NCI-H82 (cell line): ENCODE measurements around the gene CFAP74.

Experiments used
- DNase-seq: peaks from one replicate; lab custom pipeline; 2025; lab: John Stamatoyannopoulos, UW

CFAP74 gene, protein sequence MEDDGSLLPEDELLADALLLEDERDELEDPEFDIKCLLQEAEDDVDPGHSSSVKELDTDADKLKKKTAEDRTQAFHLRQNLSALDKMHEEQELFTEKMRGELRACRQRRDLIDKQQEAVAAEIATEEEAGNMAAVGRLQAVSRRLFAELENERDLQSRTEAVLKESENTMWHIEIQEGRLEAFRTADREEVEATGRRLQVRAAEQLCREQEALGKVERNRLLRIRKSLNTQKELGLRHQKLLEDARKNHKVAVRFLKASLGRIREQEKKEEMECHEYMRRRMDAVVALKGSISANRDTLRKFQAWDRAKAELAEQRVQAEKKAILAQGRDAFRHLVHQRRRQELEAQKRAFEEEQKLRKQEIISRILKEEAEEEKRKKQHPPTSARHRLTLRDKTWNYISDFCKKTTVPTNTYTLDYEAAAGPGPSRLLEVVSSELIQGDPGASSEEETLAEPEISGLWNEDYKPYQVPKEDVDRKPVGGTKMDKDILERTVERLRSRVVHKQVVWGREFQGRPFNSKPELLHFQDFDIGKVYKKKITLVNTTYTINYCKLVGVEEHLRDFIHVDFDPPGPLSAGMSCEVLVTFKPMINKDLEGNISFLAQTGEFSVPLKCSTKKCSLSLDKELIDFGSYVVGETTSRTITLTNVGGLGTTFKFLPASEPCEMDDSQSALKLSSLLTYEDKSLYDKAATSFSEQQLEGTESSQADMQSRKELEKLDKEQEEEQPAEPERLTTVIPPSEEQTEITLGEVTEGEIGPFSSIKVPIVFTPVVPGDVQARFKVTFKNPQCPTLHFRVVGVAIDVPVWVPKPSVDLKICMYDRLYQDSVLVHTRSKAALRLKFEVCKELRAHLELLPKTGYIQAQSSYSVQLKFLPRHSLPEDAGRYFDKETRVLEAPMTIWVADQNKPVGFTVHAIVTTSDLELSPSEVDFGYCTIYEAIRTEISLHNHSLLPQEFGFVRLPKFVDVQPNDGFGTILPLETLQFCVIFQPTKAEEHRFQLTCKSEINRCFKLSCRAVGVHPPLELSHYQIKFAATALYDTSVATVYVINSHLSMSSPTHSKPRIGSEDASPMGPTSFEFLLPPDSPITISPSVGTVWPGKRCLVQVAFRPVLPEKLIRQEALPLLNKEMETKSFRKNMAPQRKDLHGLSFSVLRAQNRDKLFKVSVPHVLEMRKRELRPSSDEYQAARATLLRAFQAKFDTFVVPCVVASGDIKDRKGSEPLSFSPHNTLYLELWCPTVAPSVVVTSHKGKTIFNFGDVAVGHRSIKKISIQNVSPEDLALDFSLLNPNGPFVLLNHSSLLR (N-terminal part only)

DNA sequence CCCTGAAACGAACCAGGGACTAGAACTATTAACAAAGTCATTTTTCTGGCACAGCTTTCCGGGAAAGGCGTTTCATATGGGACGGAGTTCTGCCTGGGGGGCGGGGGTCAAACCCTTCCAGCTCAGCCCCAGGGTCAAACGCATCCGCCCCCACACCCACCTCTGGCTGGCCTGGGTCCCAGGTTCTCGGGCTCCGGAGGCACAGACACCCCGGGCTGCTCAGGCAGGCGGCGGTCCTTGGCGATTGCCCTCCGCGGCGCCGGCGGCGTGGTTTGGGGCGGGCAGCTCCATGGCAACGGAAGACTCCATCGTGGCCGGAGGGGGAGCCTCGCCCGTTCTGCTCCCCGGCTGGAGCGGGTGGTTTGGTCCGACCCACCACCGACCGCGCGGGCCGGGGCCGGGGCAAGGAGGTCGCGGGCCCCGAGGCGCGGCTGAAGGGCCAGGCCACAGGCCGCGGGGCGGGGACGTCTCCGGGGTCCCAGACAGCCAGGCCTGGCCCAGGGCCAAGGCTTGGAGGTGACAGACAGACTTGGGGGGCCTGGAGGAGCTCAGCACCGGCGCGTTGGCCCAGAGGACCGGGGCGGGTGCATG lies at the start of gene CFAP74:
CFAP74 (minus strand) TSS at position 246 of the 591 bp plus-strand sequence. CDS start 12,830 bp downstream, outside the sequence.
- peak; percentile 55 for DNase-seq

DNA sequence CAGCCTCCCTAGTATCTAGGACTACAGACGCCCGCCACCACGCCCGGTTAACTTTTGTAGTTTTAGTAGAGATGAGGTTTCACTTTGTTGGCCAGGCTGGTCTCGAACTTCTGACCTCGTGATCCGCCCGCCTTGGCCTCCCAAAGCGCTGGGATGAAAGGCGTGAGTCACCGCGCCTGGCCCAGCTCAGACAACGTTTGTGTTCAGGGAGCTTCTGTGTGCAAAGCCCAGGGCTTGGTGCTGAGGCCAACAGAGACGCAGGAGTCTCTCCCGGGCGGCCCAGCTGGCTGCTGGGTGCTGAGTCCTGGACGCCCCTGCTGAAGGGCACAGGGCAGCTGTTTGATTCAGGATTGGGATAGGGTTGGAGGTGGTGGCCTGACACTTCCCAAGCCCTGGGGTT lies 49.6 kb upstream of the CFAP74 start:
- DNase-seq = no peak

DNA sequence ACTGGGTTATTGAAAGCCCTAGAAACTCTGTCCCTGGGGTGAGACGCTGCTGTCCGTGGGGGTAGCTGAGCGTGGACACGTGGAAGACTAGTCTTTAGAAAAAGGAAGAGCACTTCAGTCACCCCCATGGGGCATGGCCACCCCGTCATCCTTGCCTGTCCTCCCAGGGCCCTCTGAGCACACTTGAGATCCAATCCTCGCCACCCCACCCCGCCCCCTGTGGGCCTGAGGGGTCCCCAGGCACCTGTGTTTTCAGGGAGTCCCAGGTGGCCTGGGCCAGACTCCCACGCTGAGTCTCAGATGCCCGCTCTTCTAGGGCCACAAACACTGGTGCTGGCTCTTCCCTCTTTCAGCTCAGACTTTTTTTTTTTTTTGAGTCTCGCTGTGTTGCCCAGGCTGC lies 49.2 kb upstream of the CFAP74 start:
- DNase-seq = no peak

DNA sequence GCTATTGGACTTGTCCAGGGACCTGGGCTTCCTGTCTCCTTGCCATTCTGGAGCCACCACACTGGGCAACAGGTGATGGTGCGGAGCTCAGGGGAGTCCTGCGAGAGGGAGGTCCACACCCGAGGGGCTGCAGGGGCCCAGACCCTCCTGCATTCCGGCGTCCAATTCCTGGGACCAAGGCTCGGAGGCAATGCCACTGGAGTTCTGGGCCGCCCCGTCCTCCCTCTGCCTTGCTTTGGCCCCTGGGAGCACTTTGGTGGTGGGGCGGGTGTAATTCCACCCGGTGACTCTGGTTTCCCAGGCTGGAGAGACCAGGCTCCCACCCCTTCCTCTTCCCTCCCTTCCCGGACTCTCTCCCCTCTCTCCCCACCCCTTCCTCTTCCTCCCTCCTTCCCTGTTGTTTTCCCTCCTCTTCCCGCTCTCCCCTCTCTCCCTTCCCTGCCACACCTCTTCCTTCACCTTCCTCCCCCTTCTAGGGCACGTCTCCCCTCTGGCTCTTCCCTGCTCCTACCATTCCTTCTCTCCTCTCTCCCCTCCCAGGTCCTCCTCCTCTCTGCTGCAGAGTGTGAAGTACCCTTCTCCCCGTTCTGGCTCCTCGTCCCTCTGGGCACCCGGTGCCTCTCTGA lies 48.6 kb upstream of the CFAP74 start:
- no peak for DNase-seq

DNA sequence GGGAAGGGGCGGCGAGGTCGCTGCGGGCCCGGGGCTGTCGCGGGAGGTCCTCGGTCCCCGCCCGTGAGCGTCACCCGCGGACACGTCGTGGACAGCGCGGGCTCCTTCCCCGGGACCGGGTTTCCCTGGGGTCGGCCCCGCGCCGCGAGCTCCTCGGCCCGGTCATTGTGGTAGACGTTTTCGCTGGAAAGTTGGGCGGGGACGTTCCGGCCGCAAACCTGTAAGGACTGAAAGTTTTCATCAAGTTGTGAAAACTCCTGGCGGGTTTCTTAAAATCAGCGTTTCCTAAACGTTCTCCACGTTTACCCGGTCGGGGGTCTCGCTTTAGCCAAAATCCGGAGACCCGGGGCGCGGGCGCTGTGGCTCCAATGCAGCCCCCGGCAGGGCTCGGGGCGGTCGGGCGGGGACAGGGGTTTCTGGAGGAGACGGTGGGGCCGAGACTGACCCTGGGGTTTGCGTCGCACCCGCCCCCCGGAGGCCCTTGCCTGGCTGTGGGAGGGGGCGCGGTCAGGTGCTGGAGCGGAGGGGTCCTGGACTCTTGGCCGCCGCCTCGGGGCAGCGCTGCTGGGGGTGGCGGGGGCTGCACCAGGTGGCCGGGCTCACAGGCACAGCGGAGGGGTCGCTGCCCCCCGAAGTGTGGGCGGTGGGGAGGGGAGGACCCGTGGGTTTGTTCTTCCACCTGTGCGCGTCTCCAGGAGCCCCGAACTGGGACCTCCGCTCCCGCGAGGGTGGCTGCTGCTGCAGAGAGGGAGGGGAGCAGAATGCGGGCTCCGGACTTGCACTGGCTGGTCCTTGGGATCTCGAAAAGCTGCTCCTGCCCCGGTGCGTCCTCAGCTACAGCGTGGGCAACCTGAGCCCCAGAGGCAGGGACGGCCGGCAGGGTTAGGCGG lies 47.5 kb upstream of the CFAP74 start:
- no peak for DNase-seq

DNA sequence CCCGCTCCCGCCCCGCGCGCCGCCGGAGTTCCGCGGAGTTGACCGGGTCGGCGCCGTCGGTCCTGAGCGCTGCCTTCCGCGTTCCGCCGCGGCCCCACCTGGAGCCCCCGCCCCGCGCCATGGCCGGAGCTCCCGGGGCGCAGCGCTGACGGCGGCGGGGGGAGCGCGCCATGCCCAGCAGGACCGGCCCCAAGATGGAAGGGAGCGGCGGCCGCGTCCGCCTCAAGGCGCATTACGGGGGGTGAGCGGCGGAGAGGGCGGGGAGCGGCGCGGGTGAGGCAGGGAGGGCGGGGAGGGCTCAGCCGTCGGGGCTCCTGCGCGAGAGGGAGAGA lies 46.8 kb upstream of the CFAP74 start:
- peak; percentile 45 for DNase-seq

DNA sequence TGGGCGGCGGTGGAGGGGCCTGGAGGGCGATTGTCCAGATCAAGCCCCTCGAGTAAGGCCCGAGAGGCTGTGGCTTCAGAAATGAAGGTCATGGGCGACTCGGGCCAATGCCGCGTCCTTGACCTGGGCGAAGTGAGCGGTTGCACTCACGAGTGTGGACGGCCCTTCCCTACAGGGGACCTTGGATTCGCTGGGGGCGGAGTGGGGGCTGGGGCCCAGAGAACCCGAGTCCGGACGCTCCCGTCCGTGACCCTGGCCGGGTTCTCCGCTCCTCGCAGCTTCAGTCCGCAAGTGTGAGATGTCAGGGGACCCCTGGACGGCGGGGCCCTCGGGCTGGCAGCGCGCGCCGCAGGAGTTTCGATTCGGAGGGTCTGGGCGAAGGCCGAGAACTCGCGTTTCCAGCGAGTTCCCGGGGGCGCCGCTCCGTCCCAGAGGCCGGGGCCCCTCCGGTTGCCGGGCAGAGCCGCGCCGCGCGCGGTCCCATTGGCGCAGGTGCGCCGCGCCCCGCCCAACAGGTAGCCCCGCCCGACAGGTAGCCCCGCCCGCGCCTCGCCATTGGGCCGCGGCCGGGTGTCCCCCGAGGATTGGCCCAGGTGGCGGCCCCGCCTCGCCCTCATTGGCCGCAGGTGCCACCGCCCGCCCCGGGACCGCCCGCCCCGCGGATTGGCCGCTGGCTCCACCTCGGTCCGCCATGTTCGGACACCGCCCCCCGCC lies 46.3 kb upstream of the CFAP74 start, which contains the start of gene PRKCZ:
PRKCZ (plus strand) TSS at position 694 of the 714 bp plus-strand sequence. CDS start 220 bp downstream, outside the sequence.
- peak; percentile 88 for DNase-seq

DNA sequence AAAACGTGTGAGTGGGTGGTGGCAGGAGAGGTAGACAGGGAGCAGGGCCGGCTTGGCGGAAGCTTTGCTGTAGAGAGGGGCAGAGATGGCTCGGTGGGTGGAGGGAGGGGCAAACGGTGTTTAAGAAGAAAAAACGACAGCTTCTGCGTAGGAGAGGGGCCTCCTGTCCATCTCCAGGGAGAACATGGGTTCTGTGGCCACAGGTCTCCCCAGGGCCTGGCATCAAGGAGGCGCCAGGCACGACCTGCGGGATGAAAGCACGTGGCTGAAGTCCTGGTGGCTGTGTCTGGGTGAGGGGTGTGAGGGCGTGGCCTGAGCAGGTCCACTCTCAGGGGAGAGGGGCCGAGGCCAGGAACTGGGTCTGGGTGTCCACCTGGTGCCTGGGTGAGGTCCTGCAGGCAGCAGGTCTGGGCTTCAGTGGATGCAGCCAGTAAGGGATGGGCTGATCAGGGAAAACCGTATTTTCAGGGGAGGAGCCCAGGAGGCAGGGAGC lies 45.7 kb upstream of the CFAP74 start:
- DNase-seq = no peak

DNA sequence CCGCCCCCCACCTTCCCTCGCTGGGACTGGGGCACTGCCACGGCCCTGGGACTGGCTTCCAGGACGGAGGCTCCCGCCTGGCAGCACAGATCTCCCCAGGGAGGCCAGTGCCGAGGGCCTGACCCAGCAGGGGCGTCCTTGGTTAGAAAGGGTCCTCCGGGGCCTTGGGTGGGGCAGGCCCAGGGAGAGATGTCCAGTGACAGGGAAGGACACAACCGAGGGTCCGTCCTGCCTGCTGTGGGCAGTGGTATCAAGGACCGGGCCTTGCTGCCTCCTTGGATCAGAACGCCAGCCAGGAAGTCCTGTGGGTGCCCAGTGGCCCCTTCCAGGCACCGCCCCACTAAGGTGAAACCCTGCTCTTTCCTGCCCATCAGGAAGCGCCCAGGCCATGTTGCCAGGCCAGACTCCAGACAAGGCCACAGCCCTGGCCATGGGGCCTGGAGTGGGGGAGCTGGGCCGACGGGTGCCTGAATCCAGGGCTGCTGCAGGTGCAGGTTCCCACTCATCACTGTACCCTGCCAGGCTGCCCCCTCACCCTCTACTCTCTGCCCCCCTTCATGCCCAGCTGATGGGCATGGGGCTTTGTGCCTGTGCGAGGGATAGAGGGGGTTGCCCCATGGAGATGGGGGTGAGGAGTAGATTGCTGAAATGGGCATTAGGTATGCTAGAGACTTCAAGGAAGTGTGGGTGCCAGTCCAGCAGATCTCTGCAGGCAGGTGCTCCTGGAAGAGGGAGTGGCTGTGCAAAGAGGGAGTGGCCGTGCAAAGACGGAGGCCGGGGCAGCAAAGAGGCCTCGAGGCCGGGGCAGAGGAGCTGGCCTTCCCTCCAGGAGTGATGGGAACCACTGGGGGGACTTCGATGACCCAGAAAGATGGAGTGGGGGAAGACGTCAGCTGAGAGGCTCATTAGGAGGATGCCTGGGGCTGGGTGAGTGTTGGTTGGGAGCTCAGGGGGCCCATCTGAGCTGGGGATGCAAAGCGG lies 44.5 kb upstream of the CFAP74 start:
- DNase-seq = no peak

DNA sequence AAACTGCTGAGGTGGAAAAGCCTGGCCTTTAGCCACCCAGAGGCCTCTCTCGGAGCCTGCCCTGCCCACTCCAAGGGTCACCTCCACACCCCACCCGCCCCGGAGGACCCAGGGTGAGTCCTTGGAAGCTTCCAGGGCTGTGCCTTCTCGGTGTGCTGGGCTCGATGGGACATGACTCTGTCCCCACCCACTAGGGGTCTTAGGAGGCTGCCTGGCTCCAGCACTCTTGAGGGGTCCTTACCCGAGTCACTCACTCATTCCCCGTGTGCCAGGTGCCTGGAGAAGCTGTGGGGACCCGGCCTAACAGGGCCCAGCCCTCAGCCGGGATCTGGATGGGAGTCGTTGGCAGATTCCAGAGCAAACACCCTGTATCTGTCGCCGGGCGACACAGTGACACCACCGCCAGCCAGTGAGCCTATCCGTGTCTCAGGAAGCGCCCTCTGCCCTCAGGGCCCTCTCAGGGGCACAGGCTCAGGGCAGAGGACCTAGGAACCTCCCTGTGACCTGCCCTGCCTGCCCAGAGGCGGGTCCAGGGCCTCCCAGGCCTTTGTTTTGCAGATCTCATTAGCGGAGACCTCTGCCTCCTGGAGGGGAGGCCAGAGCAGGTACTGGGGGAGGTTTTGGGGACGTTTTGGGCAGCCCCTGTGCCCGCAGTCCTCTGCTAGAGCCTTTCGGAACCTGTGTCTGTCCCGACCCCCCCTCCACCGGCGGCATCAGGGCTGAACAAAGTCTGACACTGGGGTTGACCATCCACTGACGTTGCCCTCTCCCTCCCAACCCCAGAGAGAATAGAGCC lies 43.6 kb upstream of the CFAP74 start:
- no peak for DNase-seq

DNA sequence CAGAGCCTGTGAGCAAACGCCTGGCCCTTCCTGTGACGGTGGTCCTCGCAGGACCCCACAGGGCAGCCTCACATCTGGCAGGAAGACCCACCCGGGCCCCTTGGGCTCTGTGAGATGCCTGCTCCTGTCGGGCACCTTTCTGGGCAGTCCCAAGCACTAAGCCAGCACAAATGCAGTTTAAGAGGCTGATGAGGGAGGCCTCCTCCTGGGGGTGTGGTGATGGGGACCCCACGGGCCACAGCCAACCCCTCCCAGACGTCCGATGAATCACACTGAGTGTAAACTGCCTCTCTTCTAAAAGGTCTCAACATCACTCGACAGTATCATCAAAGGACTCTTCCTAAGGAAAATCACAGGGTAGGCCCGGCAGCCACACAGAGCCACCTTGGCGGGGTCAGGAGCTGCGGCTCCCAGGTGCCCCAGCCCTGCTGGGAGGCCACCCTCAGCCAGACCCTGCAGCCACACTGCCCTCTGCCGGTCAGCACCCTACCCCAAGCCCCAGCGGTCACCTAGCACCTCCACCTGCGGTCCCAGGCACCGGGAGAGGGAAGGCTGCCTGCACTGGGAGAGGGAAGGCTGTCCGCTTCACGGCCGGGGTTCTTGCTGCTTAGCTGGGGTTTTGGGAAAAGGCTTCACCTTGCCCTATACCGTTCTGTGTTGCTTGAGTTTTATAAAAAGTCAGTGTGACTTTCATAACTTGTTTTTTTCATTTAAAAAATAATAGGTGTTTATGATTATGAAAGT lies 42.8 kb upstream of the CFAP74 start:
- DNase-seq = peak; percentile 77

DNA sequence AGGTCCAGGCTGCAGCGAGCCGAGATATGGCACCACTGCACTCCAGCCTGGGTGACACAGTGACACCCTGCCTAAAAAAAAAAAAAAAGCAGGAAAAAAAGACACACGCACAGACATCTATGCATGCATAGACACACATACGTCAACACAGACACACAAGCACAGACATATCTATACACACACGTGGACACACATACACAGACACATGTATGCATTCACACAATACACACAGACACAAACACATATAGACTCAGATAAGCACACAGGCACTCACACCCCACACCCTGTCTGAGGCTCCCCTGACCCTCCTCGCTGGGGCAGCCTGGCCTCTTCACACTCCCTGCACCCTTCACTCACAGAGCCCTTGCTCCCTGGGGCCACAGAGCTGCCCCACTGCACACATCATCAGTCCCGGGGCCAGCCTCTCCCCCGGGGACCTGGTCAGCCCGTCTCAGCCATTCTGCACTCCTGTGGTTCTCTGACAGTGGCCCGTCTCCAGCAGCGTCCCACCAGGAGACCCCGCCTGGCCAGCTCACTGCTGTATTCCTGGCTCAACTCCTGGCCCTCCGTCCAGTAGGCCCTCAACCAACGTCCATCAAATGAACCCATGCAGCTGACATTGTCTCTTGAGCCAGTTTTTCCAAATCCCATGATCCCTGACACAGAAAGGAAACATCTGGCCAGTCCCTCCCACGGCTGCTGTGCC lies 42.0 kb upstream of the CFAP74 start:
- no peak for DNase-seq

DNA sequence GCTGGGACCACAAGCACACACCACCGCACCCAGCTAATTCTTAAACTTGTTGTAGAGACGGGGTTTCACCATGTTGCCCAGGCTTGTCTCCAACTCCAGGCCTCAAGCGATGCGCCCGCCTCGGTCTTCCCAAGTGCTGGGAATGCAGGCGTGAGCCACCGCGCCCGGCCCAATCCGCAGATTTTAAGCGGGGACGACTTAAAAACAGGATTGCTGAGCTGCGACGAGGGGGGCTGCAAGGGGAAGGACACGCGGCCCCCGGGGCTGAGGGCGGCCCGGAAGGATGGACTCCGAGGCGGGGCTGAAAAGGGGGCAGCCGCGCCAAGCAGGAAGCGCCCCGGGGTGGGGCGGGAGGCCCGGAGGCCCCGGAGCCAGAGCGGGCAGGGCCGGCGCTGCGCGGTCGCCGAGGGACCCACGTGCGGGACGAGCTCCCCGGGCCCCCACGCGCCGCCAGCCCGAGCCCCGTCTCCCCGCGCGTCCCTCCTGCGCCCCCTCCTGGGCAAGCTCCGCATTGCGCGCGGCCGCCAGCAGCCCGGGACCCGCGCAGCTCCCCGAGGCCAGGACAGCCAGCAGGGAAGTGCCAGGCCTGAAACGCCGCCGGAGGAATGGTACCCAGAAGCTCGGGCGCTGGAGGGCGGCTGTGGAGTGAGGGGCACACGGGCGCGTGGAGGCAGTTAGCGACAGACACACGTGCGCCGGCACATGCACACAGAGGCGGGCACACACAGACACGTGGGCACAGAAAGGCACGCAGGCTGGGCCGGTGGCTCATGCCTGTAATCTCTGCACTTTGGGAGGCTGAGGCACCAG lies 41.1 kb upstream of the CFAP74 start:
- DNase-seq = peak; percentile 63

DNA sequence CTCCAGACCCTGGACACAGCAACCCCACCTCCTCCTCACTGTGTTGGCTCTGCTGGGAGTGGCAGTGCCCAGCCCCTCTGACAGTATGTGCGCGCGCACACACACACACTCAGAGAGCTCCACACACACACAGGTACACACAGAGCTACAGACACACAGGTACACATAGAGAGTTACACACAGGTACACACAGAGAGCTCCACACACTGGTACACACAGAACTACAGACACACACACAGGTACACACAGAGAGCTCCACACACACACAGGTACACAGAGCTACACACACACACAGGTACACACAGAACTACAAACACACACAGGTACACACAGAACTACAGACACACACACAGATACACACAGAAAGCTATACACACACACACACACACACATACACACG lies 40.3 kb upstream of the CFAP74 start:
- DNase-seq = no peak
